GM12873 (cell line): Measurements from ENCODE around the gene LARP4.

Experiments
- CTCF ChIP-seq: IDR thresholded peaks from 2 replicates; pipeline ENCODE4 v1.5.1; 2012; ENCODE audit warnings: low read depth, mild to moderate bottlenecking, moderate library complexity, low read length, control low read depth; ENCODE audit not compliant: insufficient read depth; ENCODE audit errors: missing control alignments

LARP4 gene

GRCh38 chr12:50400638-50401499 lies at the start of gene LARP4:
Gene LARP4 (plus strand): TSS chr12:50400885. CDS start chr12:50401011, 126 bp downstream.
- TF ChIP-seq CTCF: no peak

- no peak for TF ChIP-seq CTCF
Measured at GRCh38 chr12:50351120-50352043, 49.3 kb upstream of the LARP4 start.

GRCh38 chr12:50353404-50353803 lies 47.3 kb upstream of the LARP4 start:
- no peak for TF ChIP-seq CTCF

GRCh38 chr12:50353869-50354593 lies 46.7 kb upstream of the LARP4 start:
- no peak for TF ChIP-seq CTCF

GRCh38 chr12:50354908-50355307 lies 45.8 kb upstream of the LARP4 start:
- no peak for TF ChIP-seq CTCF

- TF ChIP-seq CTCF: no peak
Measured at GRCh38 chr12:50355365-50355764, 45.3 kb upstream of the LARP4 start.

- TF ChIP-seq CTCF: no peak
Measured at GRCh38 chr12:50362671-50363070, 38.0 kb upstream of the LARP4 start.
